GM12875 (cell line): ENCODE data around the gene SLC7A14.

Source experiments
- H3K4me3 ChIP-seq: one replicate; pipeline ENCODE4 v1.5.1; 2011; ENCODE audit warnings: low read depth, low read length, control low read depth
- TF ChIP-seq, protein P1 (sequence below): IDR thresholded peaks from 2 replicates; pipeline ENCODE4 v1.5.1; 2011; ENCODE audit warnings: low read depth, mild to moderate bottlenecking, control low read depth, inconsistent platforms, low read length, moderate library complexity, borderline replicate concordance; ENCODE audit not compliant: insufficient read depth

SLC7A14 gene

DNA sequence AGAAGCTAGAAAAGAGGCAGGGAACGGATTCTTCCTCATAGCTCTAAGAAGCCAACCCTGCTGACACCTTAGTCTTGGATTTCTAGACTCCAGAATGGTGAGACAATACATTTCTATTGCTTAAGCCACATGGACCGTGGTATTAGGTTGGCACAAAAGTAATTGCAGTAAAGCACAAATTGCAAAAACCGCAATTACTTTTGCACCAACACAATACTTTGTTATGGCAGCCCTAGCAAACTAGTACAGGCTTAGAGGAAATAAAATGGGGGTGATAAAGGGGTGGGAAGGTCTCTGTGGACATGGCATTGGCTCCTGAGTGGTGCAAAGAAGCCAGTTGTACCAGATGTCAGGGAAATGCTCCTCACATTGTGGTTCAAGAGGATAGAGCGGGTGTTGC, 56.0 kb downstream of the SLC7A14 start:
- H3K4me3 ChIP-seq, result no peak overlapping the region
- TF ChIP-seq, protein P1, sequence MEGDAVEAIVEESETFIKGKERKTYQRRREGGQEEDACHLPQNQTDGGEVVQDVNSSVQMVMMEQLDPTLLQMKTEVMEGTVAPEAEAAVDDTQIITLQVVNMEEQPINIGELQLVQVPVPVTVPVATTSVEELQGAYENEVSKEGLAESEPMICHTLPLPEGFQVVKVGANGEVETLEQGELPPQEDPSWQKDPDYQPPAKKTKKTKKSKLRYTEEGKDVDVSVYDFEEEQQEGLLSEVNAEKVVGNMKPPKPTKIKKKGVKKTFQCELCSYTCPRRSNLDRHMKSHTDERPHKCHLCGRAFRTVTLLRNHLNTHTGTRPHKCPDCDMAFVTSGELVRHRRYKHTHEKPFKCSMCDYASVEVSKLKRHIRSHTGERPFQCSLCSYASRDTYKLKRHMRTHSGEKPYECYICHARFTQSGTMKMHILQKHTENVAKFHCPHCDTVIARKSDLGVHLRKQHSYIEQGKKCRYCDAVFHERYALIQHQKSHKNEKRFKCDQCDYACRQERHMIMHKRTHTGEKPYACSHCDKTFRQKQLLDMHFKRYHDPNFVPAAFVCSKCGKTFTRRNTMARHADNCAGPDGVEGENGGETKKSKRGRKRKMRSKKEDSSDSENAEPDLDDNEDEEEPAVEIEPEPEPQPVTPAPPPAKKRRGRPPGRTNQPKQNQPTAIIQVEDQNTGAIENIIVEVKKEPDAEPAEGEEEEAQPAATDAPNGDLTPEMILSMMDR, result no peak

DNA sequence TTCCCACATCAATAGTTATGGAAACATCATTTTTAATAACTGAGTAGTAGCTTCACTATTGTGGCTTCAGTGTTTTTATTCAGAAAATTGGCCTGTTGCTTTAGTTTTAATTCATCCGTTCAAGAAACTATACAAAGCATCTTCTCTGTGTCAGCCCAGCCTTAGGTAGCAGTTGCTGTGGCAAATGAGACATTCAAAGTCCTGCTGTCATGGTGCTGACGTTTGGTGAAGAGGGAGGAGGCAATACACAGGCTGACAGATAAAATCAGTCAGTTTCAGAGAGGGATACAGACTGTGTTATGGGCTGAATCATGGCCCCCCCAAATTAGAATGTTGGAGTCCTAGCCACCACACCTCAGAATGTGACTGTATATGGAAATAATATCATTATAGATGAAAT, 56.5 kb downstream of the SLC7A14 start:
- TF ChIP-seq, protein P1, result no peak
- no peak overlapping the region for H3K4me3 ChIP-seq

DNA sequence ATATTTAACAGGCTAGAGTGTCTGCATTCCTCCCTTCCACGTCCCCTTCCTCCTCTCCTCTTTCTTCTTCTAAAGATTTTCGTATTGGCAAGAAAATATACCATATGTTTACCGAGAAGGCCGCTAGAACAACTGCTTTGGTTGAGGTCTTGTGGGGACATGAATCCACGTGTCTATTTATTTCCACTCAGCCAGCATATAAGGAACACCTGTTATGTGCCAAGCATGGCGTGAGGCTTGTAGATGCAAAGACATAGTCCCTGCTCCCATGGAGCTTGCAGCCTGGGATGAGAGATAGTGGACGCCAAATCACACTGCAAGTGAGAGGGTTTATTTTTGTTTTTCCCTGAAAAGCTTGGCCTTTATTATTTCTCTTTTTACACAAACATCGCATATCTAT, 57.1 kb downstream of the SLC7A14 start:
- TF ChIP-seq, protein P1, result no peak
- H3K4me3 ChIP-seq, result no peak overlapping the region

DNA sequence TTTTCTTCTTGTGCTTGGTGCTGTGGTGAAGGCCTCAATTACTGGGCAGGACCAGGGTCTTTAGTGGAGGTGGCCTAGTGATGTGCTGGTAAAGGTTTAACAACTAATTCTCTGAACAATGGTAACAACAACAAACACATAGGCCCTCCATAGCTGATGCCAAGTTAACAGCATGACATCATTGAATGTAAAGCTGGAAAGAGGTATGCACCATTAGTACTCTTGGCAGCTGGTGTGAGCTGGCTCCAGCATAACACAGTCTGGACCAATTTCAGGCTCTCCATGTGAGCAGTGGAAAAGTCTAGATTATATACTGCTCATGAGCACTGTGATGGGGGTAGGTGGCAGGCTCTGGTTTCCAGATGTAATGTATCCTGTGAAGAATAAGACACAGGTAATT, 61.8 kb downstream of the SLC7A14 start:
- H3K4me3 ChIP-seq, result no peak overlapping the region
- TF ChIP-seq, protein P1, result no peak

DNA sequence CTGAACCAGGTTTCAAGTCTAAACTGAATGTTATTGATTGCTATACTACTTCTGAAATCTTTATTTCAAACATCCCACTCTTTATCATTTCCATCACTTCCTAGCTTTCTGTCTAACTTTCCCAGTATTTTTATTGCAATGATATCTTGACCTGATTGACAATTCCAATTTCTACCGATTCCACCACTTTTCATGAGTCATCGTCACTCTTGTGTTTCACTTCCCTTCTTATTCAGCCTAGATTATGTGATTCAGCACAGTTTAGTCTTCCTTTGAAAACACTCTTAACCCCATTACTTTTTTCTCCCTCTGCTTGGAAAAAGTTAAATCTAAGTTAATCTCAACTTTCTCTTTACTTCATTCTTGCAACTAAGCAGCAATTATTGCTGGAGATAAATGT, 62.6 kb downstream of the SLC7A14 start:
- no peak overlapping the region for H3K4me3 ChIP-seq
- TF ChIP-seq, protein P1, result no peak

DNA sequence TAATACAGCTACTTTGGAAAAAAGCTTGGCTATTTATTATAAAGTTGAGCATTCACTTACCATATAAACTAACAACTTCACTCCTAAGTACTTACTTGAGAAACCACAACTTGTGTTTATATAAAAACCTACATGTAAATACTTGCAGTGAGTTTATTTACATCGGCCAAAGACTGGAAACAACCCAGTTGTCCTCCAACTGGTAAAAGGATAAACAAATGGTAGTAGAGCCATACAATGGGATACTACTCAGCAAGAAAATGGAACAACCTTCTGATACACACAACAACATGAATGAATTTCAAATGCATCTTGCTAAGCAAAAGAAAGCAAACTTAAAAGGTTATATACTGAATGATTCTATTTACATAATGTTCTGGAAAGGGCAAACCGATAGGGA, 63.7 kb downstream of the SLC7A14 start:
- no peak overlapping the region for H3K4me3 ChIP-seq
- TF ChIP-seq, protein P1, result no peak

DNA sequence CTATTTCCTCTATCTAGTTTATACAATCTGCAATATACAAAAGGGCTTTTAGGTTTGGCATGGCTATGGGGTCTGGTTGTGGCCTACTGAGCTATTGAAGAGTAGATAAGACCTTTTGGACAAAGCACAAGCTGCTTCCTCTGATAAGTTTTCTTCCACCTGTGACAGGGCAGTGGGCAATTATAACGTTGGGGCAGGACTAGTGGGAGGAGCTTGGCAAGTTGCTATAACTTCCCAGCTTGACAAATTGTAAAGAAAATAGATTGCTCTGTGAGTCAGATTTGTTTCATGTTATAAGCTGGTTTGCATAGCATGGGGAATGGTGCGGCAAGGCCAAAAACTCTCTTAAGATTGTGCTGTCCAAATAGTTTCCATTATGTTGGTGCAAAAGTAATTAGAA, 64.9 kb downstream of the SLC7A14 start:
- TF ChIP-seq, protein P1, result no peak
- H3K4me3 ChIP-seq, result no peak overlapping the region
